H1 (cell line): ENCODE data around the gene VSIR. TPM values are rescaled to one million over a fixed set of nuclear protein-coding genes. Genes with fewer than 3 reads are reported as not detected.
A peak's percentile ranks its signal among the peaks of the same experiment; 100 is the strongest.

Experiments used
- CTCF ChIA-PET: fragments of 300-600 bp; sonication (Branson Sonifier 250); formaldehyde crosslinking; loops from one replicate; lab custom pipeline; 2021; ENCODE audit not compliant: partially characterized antibody; lab: Charles Lee
- POLR2A ChIA-PET: fragments of 300-600 bp; sonication (Branson Sonifier 250); formaldehyde crosslinking; loops from one replicate; lab custom pipeline; 2021; ENCODE audit warnings: inconsistent platforms; ENCODE audit not compliant: partially characterized antibody; lab: Charles Lee
- DNase-seq, 2 experiments: peaks; one replicate each; pipeline versions ENCODE4 v3.0.0 to v3.0.0-alpha.2; 2010 to 2022; ENCODE audit warnings: low spot score in 2 of 2, low read depth in 1 of 2, mixed read lengths in 1 of 2
- FAIRE-seq: peaks from 2 replicates; lab custom pipeline; 2011; peaks lifted over from hg19 to GRCh38; lab: Jason Lieb, UNC
- H2AFZ ChIP-seq: 2 replicates; pipeline ENCODE4 v1.8.1; 2012; ENCODE audit warnings: low read length, inconsistent platforms
- H2AK5ac ChIP-seq: 2 replicates; pipeline ENCODE4 v1.6.1; 2013; ENCODE audit warnings: low read depth, low read length
- H2BK120ac ChIP-seq: replicated peaks from 2 replicates; pipeline ENCODE3; 2013; ENCODE audit warnings: low read depth, low read length, inconsistent platforms
- H2BK12ac ChIP-seq: 2 replicates; pipeline ENCODE4 v1.6.1; 2013; ENCODE audit warnings: low read depth, low read length
- H2BK15ac ChIP-seq: 2 replicates; pipeline ENCODE4 v1.6.1; 2013; ENCODE audit warnings: low read length
- H2BK20ac ChIP-seq: 2 replicates; pipeline ENCODE4 v1.6.1; 2013; ENCODE audit warnings: low read length
- H2BK5ac ChIP-seq: 2 replicates; pipeline ENCODE4 v1.6.1; 2013; ENCODE audit warnings: low read depth, low read length
- H3K14ac ChIP-seq: 2 replicates; pipeline ENCODE4 v1.6.1; 2013; ENCODE audit warnings: inconsistent platforms; ENCODE audit not compliant: insufficient read length
- H3K18ac ChIP-seq: 2 replicates; pipeline ENCODE4 v1.6.1; 2013; ENCODE audit warnings: low read length; ENCODE audit errors: extremely low read depth
- H3K23ac ChIP-seq: 2 replicates; pipeline ENCODE4 v1.6.1; 2013; ENCODE audit warnings: inconsistent platforms; ENCODE audit not compliant: insufficient read length
- H3K23me2 ChIP-seq: 2 replicates; pipeline ENCODE4 v1.6.1; 2013; ENCODE audit warnings: low read depth, low read length
- H3K27ac ChIP-seq: 2 replicates; pipeline ENCODE4 v1.6.1; 2011; ENCODE audit warnings: low read depth, low read length, inconsistent platforms
- H3K27me3 ChIP-seq, 4 experiments: replicated peaks in 1 of 4; 1 replicate in 1 of 4; 2 replicates in 3 of 4; pipeline versions ENCODE4 v1.6.1 to v1.8.1; 2011 to 2013; ENCODE audit warnings: low read length in 3 of 4, mild to moderate bottlenecking in 3 of 4, inconsistent platforms in 2 of 4, mixed read lengths in 2 of 4, moderate library complexity in 1 of 4; ENCODE audit not compliant: control insufficient read depth in 3 of 4, insufficient read depth in 3 of 4; ENCODE audit errors: extremely low read depth in 1 of 4
- H3K36me3 ChIP-seq, 4 experiments: 2 replicates each; pipeline versions ENCODE4 v1.6.1 to v1.8.1; 2011 to 2013; ENCODE audit warnings: mild to moderate bottlenecking in 4 of 4, low read length in 3 of 4, moderate library complexity in 2 of 4, control low read depth in 1 of 4, inconsistent platforms in 1 of 4; ENCODE audit not compliant: insufficient read depth in 4 of 4, control insufficient read depth in 2 of 4
- H3K4ac ChIP-seq: replicated peaks from 2 replicates; pipeline ENCODE3; 2013; ENCODE audit warnings: low read length, low read depth, mixed read lengths, inconsistent platforms; ENCODE audit not compliant: insufficient read length
- H3K4me1 ChIP-seq, 4 experiments: replicated peaks in 1 of 4; 1 replicate in 1 of 4; 2 replicates in 3 of 4; pipeline versions ENCODE4 v1.6.1 to v1.8.1; 2011 to 2013; ENCODE audit warnings: low read length in 3 of 4, inconsistent platforms in 2 of 4, mixed read lengths in 1 of 4; ENCODE audit not compliant: insufficient read depth in 4 of 4, control insufficient read depth in 3 of 4
- H3K4me2 ChIP-seq, 2 experiments: 2 replicates each; pipeline versions ENCODE4 v1.6.1 to v1.8.1; 2011 to 2013; ENCODE audit warnings: low read depth in 2 of 2, low read length in 2 of 2, control low read depth in 1 of 2, inconsistent platforms in 1 of 2, mild to moderate bottlenecking in 1 of 2; ENCODE audit not compliant: insufficient read depth in 1 of 2
- H3K4me3 ChIP-seq, 4 experiments: fragments of 200-600, 300-600 bp in 1 of 4; sonication (generic), shearing (Covaris generic), sonication (Bioruptor Twin) in 1 of 4; 2 replicates each; pipeline versions ENCODE4 v1.5.1 to v1.8.1; 2011 to 2016; ENCODE audit warnings: low read length in 4 of 4, low read depth in 3 of 4, control low read depth in 2 of 4, inconsistent platforms in 2 of 4, mild to moderate bottlenecking in 2 of 4, mixed read lengths in 1 of 4, moderate library complexity in 1 of 4; ENCODE audit not compliant: insufficient read depth in 2 of 4; ENCODE audit errors: extremely low read depth in 1 of 4
- H3K56ac ChIP-seq: replicated peaks from 2 replicates; pipeline ENCODE3; 2013; ENCODE audit warnings: low read depth, mild to moderate bottlenecking, mixed read lengths, low read length, inconsistent platforms; ENCODE audit not compliant: insufficient read length
- H3K79me1 ChIP-seq: 2 replicates; pipeline ENCODE4 v1.6.1; 2013; ENCODE audit warnings: low read depth, low read length, control low read depth
- H3K79me2 ChIP-seq, 2 experiments: 2 replicates each; pipeline versions ENCODE4 v1.6.1 to v1.8.1; 2012 to 2013; ENCODE audit warnings: low read length in 2 of 2, mild to moderate bottlenecking in 2 of 2, inconsistent platforms in 1 of 2; ENCODE audit not compliant: insufficient read depth in 2 of 2, control insufficient read depth in 1 of 2
- H3K9ac ChIP-seq, 4 experiments: replicated peaks in 1 of 4; 1 replicate in 1 of 4; 2 replicates in 3 of 4; pipeline versions ENCODE4 v1.6.1 to v1.8.1; 2011 to 2013; ENCODE audit warnings: low read depth in 3 of 4, low read length in 3 of 4, control low read depth in 2 of 4, mild to moderate bottlenecking in 2 of 4, moderate library complexity in 2 of 4, inconsistent platforms in 1 of 4; ENCODE audit errors: extremely low read depth in 1 of 4
- H3K9me3 ChIP-seq, 2 experiments: 2 replicates each; pipeline versions ENCODE4 v1.6.1 to v1.8.1; 2012 to 2013; ENCODE audit warnings: mild to moderate bottlenecking in 2 of 2, moderate library complexity in 2 of 2, control low read depth in 1 of 2, inconsistent platforms in 1 of 2, low read depth in 1 of 2, low read length in 1 of 2, mixed read lengths in 1 of 2; ENCODE audit not compliant: insufficient read depth in 2 of 2
- H4K20me1 ChIP-seq, 2 experiments: replicated peaks in 1 of 2; 2 replicates each; pipeline versions ENCODE3 to v1.8.1; 2011 to 2013; ENCODE audit warnings: inconsistent platforms in 2 of 2, low read length in 2 of 2, mild to moderate bottlenecking in 1 of 2; ENCODE audit not compliant: insufficient read depth in 2 of 2, control insufficient read depth in 1 of 2
- H4K5ac ChIP-seq: 2 replicates; pipeline ENCODE4 v1.6.1; 2013; ENCODE audit warnings: low read length, low read depth, mixed read lengths, inconsistent platforms; ENCODE audit not compliant: insufficient read length
- H4K8ac ChIP-seq: 2 replicates; pipeline ENCODE4 v1.8.0; 2013; ENCODE audit warnings: mild to moderate bottlenecking, moderate library complexity, low read length, inconsistent platforms; ENCODE audit not compliant: insufficient read depth; ENCODE audit errors: extremely low read depth
- H4K91ac ChIP-seq: replicated peaks from 2 replicates; pipeline ENCODE3; 2013; ENCODE audit warnings: low read length, mixed read lengths, inconsistent platforms; ENCODE audit not compliant: insufficient read length
- CEBPB ChIP-seq: IDR thresholded peaks from 2 replicates; pipeline ENCODE4 v1.6.1; 2012; ENCODE audit warnings: low read depth, low read length
- CTCF ChIP-seq, 3 experiments: IDR thresholded peaks; 1 replicate in 2 of 3; 2 replicates in 1 of 3; pipeline versions ENCODE4 v1.5.1 to v1.6.1; 2011; ENCODE audit warnings: low read length in 3 of 3, mild to moderate bottlenecking in 3 of 3, inconsistent platforms in 2 of 3, low read depth in 1 of 3, moderate library complexity in 1 of 3; ENCODE audit not compliant: insufficient read depth in 1 of 3; ENCODE audit errors: control extremely low read depth in 1 of 3
- KDM1A ChIP-seq: fragments of 200-600, 300-600 bp; sonication (generic); IDR thresholded peaks from 2 replicates; pipeline ENCODE4 v1.7.1; 2016; ENCODE audit warnings: mild to moderate bottlenecking, low read length, borderline replicate concordance
- RAD21 ChIP-seq, 2 experiments: IDR thresholded peaks in 1 of 2; conservative IDR thresholded peaks in 1 of 2; 2 replicates each; pipeline ENCODE4 v1.6.1; 2011; ENCODE audit warnings: low read depth in 2 of 2, low read length in 2 of 2, improper control_type of control experiment in 1 of 2, inconsistent platforms in 1 of 2, mild to moderate bottlenecking in 1 of 2, moderate library complexity in 1 of 2
- WGBS, 2 experiments: shearing (Covaris generic) in 1 of 2; methylation state at CpG; one replicate each; pipeline versions ENCODE4 v1.1.6 to v1.1.7; 2013 to 2015; ENCODE audit warnings: low lambda C conversion rate in 2 of 2, mixed read lengths in 2 of 2, inconsistent platforms in 1 of 2, low coverage in 1 of 2, missing lambda C conversion rate in 1 of 2; ENCODE audit not compliant: insufficient replicate concordance in 2 of 2, insufficient coverage in 1 of 2, insufficient read length in 1 of 2; ENCODE audit errors: extremely low coverage in 1 of 2, missing lambda C conversion rate in 1 of 2; 5-methylcytosine and 5-hydroxymethylcytosine counted together
- polyA plus RNA-seq, 7 experiments: library from polyadenylated mRNA; depleted of rRNA in 3 of 7; stranded (reverse) in 5 of 7; unstranded in 2 of 7; fragments of >200 nt in 5 of 7; fragments of 200-250 nt in 2 of 7; gene quantifications; 1 replicate in 5 of 7; 2 replicates in 1 of 7; 4 replicates in 1 of 7; pipeline versions ENCODE4 v1.2.1 to v1.2.3, GENCODE V29; 2011 to 2013; ENCODE audit warnings: missing spikeins in 2 of 7, mixed read lengths in 2 of 7
- total RNA-seq: library from RNA; stranded (reverse); fragmentation: NEBNext Ultra II Directional; extraction: Animal tissue kit (Norgen Biotek cat#: 25700); gene quantifications from 2 replicates; pipeline ENCODE4 v1.2.1, GENCODE V29; 2021
- TF ChIP-seq, protein P1 (sequence below): IDR thresholded peaks from 2 replicates; pipeline ENCODE4 v1.6.1; 2011; ENCODE audit warnings: low read length, improper control_type of control experiment

VSIR gene
- total and polyA plus RNA-seq, 2 of the 8 experiments (the other 6 are each of a cell fraction or from before 2014, with no cell fraction given) = 0.33 TPM; not detected in 1

DNA sequence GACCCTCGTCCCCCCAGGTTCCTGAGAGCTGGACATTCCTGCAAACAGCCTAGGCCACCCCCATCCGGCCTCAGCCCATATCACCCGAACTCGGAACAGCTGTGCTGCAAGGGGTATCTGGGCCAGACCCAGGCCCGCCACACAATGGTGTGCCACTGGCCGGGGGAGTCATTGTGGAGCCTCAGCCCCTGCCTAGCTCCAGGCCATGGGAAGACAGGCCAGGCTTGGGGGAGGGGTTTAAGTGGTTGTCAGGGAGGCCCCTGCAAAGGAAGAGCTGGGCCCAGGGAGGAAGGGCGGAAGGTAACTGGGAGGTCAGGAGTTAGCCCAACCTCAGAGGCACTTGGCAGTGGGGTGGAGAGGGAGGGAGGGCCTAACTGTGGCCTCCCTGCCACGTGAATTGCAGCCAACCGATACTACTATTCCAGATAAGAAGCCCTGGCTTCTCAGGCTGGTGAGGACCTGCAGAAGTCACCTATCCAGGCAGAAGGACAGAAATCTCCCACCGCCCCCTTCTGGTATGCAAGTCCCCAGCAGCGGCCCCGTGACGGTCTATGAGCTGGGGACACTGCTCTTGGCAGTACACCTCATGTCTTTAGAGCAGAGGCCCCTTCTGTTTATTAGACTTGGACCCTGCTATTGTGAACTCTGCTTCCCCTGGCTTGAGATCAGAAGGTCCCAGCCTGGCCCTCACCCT lies 26.8 kb downstream of the VSIR start:
- H2AFZ ChIP-seq = no peak overlapping the region
- no peak overlapping the region for H3K14ac ChIP-seq
- H3K23ac ChIP-seq = no peak overlapping the region
- ChIA-PET CTCF (interaction anchor here (0.6 to 4.1 kb wide), 33 partner anchors 9 to 430 kb away, joined by 3 to 23 read pairs (median 4); partner anchors contain the start of genes SLC29A3 and VSIR), POLR2A (interaction anchor here (0.6 to 1.4 kb wide), 2 partner anchors 27 to 68 kb away, joined by 3 read pairs; partner anchors contain the start of gene C10orf105)
- no peak overlapping the region for H2AK5ac ChIP-seq
- H2BK20ac ChIP-seq = no peak overlapping the region; the same call in 1 of the 2 replicates
- WGBS, 2 experiments = 90% methylated on average over 13 of the region's 13 CpGs; no CpG with 5 or more reads in 1 of the 2 experiments
- peaks cover 1 to 8% (median 4%) of the 10 kb centered on the region in 4 experiments; a peak in 4 of 7 replicates for H3K4me1 ChIP-seq
- no peak overlapping the region for H4K8ac ChIP-seq
- H3K79me2 ChIP-seq = no peaks in the 10 kb centered on the region
- no peaks in the 10 kb centered on the region for H4K20me1 ChIP-seq
- no peak overlapping the region for H2BK5ac ChIP-seq
- no peaks in the 10 kb centered on the region for H3K79me1 ChIP-seq
- H2BK15ac ChIP-seq = no peak overlapping the region
- no peak overlapping the region for H3K4ac ChIP-seq
- H3K27ac ChIP-seq = no peak overlapping the region
- H3K27me3 ChIP-seq = 0 out of 7 replicates have a peak, but pooled peaks cover 0 to 2% (median 0%) of the 10 kb centered on the region in 4 experiments
- H3K4me2 ChIP-seq = no peak overlapping the region
- no peak overlapping the region for H4K5ac ChIP-seq
- H3K9me3 ChIP-seq = no peaks in the 10 kb centered on the region
- no peak overlapping the region for H3K4me3 ChIP-seq
- no peak overlapping the region for H3K18ac ChIP-seq
- H3K36me3 ChIP-seq = no peaks in the 10 kb centered on the region
- no peak overlapping the region for H2BK120ac ChIP-seq
- no peak overlapping the region for H2BK12ac ChIP-seq
- no peaks in the 10 kb centered on the region for H3K23me2 ChIP-seq
- no peak overlapping the region for H3K9ac ChIP-seq
- no peak overlapping the region for H4K91ac ChIP-seq
- no peak for DNase-seq
- FAIRE-seq = no peak
- no peak overlapping the region for H3K56ac ChIP-seq
- TF ChIP-seq KDM1A = no peak
- TF ChIP-seq CTCF (IDR thresholded peaks at IDR 0.05; ENCODE audit: control extremely low read depth in 1 of 3, insufficient read depth in 1 of 3, low read depth in 1 of 3, low read length in 3 of 3) = peak; percentile 39 to 40 (median 40)
- no peak for TF ChIP-seq CEBPB
- peak; percentile 21 to 44; a peak in 3 of 4 replicates for TF ChIP-seq RAD21 (IDR thresholded peaks at IDR 0.05 in 1 of 2, conservative IDR thresholded peaks at IDR 0.05 in 1 of 2; ENCODE audit: low read depth in 2 of 2, low read length in 2 of 2)
- TF ChIP-seq, protein P1, sequence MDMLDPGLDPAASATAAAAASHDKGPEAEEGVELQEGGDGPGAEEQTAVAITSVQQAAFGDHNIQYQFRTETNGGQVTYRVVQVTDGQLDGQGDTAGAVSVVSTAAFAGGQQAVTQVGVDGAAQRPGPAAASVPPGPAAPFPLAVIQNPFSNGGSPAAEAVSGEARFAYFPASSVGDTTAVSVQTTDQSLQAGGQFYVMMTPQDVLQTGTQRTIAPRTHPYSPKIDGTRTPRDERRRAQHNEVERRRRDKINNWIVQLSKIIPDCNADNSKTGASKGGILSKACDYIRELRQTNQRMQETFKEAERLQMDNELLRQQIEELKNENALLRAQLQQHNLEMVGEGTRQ = no peak
